Measurements from ENCODE around the gene UGT1A9.

DNA sequence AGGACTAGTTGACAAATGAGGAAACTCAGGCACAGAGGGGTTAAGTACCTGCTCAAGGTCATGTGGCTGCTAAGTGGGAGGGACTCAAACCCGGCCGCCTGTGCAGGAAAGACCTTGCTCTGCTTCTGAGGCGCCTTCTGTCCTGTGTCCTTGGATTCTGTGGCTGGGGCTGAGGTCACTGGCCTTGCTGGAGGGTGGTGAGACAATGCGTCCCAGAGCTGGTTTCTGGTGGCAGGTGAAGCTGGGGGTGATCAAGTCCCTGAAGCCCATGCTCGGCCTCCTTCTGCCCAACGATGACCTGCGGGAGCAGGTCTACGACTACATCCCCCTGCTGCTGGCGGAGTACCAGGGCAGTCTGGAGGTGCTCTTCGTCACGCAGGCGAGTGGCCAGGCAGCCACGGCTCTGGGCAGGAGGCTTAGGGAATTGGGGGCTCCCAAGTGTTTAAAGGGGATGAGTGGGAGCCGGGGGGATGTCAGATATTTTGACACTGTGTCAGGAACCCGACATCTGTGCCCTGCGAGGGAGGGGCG is 122.5 kb downstream of the UGT1A9 start:
- TF ChIP-seq RFX5 (IDR thresholded peaks at IDR 0.05; ENCODE audit: low read depth, low read length) (no peak), RAD21 (IDR thresholded peaks at IDR 0.05; ENCODE audit: low read length) (no peak), POLR2A (IDR thresholded peaks at IDR 0.05; ENCODE audit: low read depth, low read length) (no peak), BHLHE40 (IDR thresholded peaks at IDR 0.05; ENCODE audit: low read depth, low read length) (no peak), NFE2L2 (IDR thresholded peaks at IDR 0.05; ENCODE audit: low read depth, low read length) (no peak), CEBPB (IDR thresholded peaks at IDR 0.05; ENCODE audit: low read depth, low read length) (no peak), RCOR1 (IDR thresholded peaks at IDR 0.05; ENCODE audit: insufficient replicate concordance, low read length) (no peak), MXI1 (IDR thresholded peaks at IDR 0.05; ENCODE audit: borderline replicate concordance, low read depth, low read length) (no peak), SMC3 (IDR thresholded peaks at IDR 0.05; ENCODE audit: low read depth, low read length) (no peak), MAFK (IDR thresholded peaks at IDR 0.05; ENCODE audit: low read depth, low read length) (no peak)
- TF ChIP-seq, protein P1, sequence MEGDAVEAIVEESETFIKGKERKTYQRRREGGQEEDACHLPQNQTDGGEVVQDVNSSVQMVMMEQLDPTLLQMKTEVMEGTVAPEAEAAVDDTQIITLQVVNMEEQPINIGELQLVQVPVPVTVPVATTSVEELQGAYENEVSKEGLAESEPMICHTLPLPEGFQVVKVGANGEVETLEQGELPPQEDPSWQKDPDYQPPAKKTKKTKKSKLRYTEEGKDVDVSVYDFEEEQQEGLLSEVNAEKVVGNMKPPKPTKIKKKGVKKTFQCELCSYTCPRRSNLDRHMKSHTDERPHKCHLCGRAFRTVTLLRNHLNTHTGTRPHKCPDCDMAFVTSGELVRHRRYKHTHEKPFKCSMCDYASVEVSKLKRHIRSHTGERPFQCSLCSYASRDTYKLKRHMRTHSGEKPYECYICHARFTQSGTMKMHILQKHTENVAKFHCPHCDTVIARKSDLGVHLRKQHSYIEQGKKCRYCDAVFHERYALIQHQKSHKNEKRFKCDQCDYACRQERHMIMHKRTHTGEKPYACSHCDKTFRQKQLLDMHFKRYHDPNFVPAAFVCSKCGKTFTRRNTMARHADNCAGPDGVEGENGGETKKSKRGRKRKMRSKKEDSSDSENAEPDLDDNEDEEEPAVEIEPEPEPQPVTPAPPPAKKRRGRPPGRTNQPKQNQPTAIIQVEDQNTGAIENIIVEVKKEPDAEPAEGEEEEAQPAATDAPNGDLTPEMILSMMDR (conservative IDR thresholded peaks at IDR 0.05; ENCODE audit: low read depth, low read length): no peak
- TF ChIP-seq, protein P2, sequence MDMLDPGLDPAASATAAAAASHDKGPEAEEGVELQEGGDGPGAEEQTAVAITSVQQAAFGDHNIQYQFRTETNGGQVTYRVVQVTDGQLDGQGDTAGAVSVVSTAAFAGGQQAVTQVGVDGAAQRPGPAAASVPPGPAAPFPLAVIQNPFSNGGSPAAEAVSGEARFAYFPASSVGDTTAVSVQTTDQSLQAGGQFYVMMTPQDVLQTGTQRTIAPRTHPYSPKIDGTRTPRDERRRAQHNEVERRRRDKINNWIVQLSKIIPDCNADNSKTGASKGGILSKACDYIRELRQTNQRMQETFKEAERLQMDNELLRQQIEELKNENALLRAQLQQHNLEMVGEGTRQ (IDR thresholded peaks at IDR 0.05; ENCODE audit: low read depth, low read length): no peak
